GM21423 (cell line): ENCODE data around the gene DCST2.
A peak's percentile ranks its signal among the peaks of the same experiment; 100 is the strongest.

ENCODE experiments used
- ATAC-seq: cut with Tn5 transposase; IDR thresholded peaks from one replicate; pipeline ENCODE4 v1.9.1; 2021; ENCODE audit warnings: mild to moderate bottlenecking, moderate library complexity; ENCODE audit not compliant: unreplicated experiment

DCST2 gene

DNA sequence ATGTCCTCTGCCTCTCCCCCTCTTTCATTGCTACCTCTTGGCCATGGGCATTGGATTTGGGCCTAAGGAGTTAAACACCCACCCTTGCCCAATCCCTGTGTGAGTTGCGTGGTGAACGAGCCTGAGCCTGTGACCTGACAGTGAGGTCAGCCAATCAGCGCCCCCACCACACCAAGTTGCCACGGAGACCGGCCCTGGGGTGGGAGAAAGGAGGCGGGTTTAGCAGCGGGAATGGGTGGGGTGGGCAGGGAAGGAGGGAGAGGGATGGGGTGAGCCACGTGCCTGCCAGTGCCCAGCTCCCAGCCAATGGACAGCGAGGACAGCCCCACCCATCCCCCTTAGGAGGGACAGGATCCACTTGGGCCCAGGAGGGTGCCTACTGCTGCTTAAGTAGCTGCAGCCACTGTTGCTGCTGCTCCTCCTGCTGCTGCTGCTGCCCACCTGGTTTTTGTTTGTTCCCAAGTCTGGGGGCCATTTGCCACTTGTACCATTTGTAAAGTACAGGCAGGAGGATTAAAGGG is 21.5 kb downstream of the DCST2 start:
- no peak for ATAC-seq

DNA sequence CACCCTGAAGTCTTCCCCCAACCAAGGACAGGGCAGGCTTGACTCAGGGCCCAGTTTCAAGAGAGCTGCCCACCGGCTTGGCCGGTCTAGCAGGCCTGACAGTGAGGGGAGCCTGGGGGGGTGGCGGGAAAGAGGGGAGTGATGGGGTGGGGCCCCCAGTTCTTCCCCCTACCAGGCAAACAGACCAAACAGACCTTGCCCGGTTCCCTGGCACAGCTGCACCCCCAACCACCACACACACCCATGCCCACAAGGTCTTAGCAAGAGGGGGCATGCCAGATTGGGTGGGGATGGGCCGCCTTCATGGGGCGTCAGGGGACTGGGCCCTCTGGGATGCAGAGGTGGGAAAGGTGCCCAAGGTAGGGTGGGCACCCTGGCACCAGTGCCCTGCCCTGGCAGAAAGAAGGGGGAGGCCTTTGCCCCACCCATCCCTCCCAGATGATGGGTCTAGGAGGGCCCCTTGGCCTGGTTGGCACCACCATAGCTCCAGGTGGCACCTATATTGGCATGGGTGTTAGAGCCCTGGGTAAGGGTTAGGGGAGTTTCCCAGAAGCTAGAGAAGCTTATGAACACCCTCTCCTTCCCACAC is 22.1 kb downstream of the DCST2 start:
- no peak for ATAC-seq

GRCh38 chr1:155011004-155011416 is 22.6 kb downstream of the DCST2 start:
- ATAC-seq: no peak

DNA sequence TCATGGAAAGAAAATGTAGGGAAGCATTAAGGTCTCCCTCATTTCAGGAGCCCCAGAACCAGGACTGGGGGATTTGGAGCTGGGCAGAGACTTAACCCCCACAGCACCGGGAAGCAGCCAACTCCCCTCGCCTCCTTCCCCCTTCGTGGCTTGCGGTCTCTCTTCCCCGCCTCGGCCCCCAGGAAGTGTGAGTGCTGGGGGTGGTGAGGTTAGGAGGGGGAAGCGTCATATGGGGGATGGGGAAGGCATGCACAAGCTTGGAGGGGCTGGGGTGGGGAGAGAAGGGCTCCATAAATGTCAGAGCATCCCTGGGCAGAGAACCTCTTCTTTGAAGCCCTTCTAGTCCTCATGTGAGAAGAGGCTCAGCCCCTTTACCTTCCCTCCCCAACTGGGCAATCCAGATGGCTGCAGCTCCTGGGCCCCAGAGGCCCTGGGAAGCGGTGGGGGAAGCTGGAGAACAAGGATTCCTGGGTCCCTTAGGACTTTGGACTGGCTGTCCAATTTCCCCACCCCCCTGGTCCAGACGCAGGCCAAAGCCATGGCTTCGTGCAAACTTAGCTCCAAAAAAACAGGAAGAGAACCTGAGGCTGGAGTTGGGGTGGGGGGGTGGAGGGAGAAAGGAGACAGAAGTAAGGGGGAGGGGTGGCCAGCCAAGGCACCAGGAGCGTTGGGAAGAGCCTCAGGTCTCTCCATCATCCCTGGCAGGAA is 23.2 kb downstream of the DCST2 start:
- no peak for ATAC-seq

- ATAC-seq: no peak
Observed at GRCh38 chr1:155009742-155010141, 23.8 kb downstream of the DCST2 start.

GRCh38 chr1:155009221-155009711 is 24.3 kb downstream of the DCST2 start:
- ATAC-seq: no peak

DNA sequence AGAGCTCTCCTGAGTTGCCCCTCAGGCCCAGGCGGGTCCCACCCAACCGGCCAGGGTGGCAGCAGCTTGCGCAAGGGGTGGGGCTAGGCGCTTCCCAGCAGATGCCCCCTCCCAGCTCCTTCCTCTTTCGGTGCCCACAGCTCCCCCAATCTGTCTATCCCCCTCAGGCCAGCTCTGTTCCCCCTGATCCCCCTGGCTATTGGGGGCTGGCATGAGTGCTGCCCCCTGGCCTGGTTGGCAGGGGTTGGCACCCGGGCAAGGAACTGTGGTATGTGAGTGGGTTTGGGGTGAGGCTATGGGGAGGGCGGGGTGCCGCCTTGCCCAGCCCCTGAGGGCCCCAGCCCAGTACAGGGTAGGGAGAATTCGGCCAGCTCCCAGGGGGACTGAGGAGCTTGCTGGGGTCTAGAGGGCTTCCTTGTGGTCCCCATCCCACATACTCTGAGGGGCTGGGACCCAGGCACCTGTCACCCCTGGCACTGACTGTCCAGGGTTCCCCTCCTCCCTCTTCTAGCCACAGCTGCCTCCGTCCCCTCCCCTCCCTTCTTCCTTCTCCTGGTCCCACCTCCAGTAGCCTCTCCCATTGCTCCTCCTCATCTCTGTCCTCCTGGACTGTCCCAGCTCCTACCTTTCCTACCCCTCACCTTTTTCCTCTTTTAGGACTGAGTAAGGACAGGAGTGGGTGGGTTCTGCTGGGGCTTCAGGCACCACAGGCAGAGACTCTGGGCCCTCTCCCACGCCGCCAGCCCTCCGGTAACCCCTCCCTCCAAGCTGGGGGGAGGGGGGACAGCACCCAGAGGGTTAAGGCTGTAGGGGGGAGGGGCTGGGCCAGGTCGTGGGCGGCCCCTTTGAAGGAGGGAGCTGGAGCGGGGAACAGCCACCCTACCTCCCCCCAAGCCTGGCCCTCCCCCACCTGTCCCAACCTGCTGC is 25.3 kb downstream of the DCST2 start:
- ATAC-seq: no peak

DNA sequence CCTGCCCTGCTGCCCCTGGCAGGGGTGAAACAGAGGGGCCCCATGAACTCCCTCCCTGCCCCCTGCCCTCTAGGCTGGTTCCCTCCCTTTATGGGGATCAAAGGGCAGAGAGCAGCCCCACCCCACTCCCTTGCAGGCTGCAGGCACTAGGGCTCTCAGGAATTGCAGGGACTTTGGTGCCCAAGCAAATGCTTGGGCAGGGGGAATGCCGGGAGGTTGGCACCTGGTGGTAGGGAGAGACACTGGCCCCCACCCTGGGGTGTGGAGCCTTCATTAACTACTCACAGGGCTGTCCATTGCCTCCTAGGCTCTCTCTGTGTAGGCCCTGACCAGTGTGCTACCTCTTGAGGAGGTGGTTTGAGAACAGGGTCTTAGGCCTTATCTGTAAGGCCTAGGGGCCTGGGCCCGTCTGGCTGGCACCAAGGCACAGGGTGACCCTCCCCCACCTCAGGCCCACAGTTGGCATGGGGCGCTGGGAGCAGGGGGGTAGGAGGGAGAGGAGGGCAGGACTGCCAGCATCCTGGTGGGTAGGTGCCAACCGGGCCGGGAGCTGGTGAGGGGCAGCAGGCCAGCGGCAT is 26.2 kb downstream of the DCST2 start:
- no peak for ATAC-seq

GRCh38 chr1:155006601-155007101 is 26.9 kb downstream of the DCST2 start:
- ATAC-seq: no peak

DNA sequence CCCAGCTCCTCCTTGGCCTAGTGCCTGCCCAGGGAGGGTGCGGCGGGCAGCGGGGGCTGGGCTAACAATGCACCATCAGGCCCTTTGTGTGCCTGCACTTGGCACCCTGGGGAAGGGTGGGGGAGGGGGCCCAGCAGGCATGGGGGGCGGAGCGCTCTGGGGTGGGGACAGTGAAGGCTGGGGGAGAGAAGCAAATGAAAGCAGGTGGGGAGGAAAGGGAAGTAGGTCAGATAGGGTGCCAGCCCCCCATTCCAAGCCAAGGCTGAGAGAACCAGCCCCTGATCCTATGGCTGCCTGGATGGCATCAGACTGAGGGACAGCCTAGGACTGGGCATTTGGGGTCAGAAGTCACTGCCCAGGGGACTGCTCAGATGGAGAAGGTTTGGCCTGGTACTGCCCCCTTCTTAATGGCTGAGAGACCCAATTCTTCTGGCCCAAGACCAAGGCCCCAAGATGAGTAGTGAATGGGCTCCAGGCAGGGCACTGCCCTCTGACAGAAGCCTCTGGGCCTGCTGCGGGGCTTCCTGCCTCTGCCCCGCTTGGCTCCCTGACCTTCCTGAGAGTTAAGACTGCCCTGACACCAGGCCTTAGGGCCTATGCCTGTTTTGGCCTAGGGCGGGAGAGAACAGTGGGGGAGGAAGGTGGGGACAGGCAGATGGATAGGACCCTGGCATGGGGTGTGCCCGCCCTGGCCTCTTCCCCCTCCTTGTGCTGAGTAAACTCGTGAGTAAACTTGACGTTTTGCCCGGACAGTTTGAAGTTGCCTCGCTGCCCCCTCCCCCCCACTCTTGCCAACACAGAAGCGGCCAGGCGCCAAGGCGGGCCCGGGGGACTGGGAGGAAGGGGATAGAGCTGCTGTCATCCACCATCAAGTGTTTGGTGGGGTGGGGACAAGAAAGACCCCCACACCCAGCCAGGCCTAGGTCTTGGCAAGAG is 28.2 kb downstream of the DCST2 start:
- no peak for ATAC-seq

DNA sequence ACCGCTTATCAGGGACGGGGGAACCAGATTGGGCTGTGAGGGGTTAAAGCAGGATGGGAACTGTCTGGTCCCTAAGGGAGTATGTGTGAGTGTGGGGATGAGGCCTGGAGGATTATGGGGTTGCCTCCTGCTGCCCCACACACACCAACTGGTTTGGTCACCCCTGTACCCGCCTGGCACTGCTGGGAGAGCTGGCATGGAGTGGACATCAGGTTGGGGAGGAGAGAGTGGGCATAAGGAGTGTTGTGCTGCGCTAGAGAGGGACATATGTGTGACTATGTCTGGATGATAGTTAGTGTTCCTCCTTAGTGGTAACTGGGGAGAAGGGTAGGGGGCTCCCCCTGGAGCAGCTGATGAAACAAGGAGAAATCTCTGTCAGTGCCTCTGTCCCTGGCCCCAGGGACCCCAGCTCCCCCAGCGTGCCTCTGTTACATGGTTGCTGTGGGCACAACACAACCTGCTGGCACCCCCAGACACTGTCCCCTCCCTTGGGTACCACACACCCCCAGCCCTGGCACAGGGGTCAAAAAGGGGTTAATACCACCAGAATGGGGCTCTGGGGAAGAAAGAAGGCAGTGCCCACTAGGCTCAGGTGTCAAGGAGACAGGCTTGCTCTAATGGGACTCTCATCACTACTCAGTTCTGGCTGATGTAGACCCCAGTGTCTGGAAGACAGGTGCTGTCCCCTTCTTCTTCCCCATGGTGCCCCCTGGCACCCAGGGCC is 29.1 kb downstream of the DCST2 start:
- ATAC-seq: no peak

DNA sequence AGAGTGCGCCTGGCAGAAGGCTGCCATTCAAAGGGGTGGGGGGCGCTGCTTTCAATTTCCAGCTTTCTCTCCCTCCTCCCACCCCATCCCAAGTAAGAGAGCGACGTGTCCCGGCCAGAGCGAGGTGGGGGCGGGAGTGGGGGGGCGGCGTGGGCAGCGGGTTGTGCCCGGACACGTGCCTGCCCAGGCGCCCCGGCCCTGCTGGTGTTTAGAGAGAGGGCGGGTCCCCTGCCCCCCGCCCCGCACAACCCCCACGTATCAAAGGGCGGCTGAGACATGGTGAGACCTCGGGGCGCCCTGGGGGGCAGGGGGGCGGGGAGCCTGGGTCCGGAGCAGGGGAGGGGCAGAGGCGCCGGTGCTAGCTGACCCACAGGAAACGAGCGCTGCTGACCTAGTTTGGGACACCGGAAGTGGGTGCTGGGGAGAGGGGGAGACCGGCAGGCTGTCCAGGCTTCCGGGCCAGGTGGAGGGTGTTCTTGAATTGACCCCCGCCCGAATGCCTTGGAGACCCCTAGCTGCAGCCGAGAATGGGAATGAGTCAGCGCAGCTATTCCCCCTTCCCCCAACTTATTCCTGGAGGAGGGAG is 29.7 kb downstream of the DCST2 start:
- no peak for ATAC-seq

DNA sequence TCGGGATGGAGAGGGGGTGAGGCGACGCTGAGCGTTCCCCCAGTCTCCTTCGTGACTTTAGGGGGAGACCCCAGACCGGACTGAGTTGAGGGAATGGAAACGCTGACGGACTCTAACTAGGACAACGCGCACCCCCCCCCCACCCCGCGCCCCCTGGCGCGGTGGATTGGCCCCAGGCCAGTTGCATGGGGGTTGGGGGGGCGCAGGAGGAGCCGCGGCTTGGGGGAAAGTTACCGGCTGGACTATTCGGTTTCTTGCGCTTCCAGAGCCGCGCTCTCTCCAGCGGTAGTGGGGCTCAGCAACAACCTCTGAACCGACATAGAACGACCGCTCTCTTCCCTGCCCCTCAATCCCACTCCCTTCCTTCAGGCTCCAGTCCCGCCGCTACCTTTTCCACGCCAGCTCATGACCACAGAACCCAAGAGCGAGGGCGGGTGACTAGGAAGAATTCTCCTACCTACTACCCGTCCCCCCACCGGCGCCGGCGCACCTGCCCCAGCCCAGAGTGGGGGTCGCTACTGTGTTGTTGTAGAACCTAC is 30.3 kb downstream of the DCST2 start:
- ATAC-seq: no peak

DNA sequence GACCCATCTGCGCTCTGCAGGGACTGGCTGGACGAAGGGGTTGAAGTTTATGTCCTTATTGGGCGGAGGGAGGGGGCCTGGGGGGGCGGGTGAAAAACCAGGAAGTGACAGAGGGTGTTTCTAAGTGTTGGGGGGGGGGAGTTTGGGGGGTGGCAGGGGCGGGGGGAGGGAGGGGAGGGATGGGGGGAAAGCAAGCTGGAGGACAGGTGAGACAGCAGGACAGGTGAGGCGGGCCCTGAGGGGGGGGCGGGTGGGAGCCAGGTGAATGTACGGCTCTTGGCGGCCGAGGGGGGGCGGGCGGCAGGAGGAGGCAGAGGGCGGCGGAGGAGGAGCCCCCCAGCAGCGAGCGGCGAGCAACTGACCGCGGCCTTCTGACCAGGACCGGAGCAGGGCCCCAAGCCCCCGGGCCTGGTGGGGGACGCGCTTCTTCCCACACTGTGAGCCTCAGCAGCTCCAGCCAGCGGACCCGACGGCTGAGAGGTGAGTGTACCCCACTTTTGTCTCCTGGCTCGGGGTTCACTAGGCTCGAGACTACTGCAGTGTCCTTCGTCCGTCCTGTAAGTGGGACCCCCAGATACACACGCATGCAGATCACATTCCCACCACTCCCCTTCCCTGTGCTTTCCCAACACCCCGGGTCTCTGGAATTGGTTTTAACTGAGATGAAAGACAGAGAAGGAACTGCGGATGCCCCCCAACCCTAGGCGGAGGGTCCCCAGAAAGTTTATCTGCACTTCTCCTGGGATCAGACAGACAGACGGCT is 30.9 kb downstream of the DCST2 start, which contains the start of gene ZBTB7B:
Gene ZBTB7B (plus strand): TSS at position 339 of the 763 bp plus-strand sequence. CDS start 11,859 bp downstream, outside the sequence.
- ATAC-seq: peak; percentile 6

GRCh38 chr1:155001675-155002463 is 31.7 kb downstream of the DCST2 start:
- ATAC-seq: peak; percentile 53

- ATAC-seq: peak; percentile 10
Observed at GRCh38 chr1:155001425-155001674, 32.2 kb downstream of the DCST2 start.
